HepG2 (cell line): ENCODE measurements around the gene TMEM134. TPM values are rescaled to one million over a fixed set of nuclear protein-coding genes. Genes with fewer than 3 reads are reported as not detected.

Source experiments
- ATAC-seq: fragments of 200-7000 bp; cut with Tn5 transposase; 3 replicates; pipeline ENCODE4 v1.9.1; 2020; ENCODE audit warnings: mild to moderate bottlenecking, moderate library complexity
- BruUV-seq: library from RNA; stranded (reverse); fragments of 400-500 nt; replicated peaks from 2 replicates; lab custom pipeline; 2021; lab: Mats Ljungman, UMichigan
- CTCF ChIA-PET: fragments of 300-600 bp; formaldehyde crosslinking; extraction: SDS; loops from one replicate; lab custom pipeline; 2021; ENCODE audit warnings: low total read pairs, inconsistent platforms, low intra/inter-chr PET ratio; lab: Yijun Ruan, JAX
- POLR2A ChIA-PET: fragments of 350-600 bp; sonication (Branson Sonifier 250); formaldehyde crosslinking; loops from one replicate; lab custom pipeline; 2020; ENCODE audit warnings: antibody characterized with exemption, inconsistent platforms; lab: Yijun Ruan, JAX
- DNase-seq: peaks from one replicate; pipeline ENCODE4 v3.0.0-alpha.2; 2015; ENCODE audit warnings: low spot score
- FAIRE-seq: peaks from 3 replicates; lab custom pipeline; 2011; peaks lifted over from hg19 to GRCh38; lab: Jason Lieb, UNC
- H2AFZ ChIP-seq: one replicate; pipeline ENCODE4 v1.6.1; 2011; ENCODE audit warnings: low read length, inconsistent platforms
- H3K27ac ChIP-seq: fragments of 300-600 bp; 3 replicates; pipeline ENCODE4 v1.8.0; 2011; ENCODE audit warnings: mixed run types, mild to moderate bottlenecking, mixed read lengths, low read length, inconsistent platforms; ENCODE audit not compliant: insufficient read depth; ENCODE audit errors: extremely low read length
- H3K27me3 ChIP-seq, 2 experiments: fragments of 200-600 bp in 1 of 2; 2 replicates in 1 of 2; 3 replicates in 1 of 2; pipeline versions ENCODE4 v1.6.0 to v1.8.0; 2011; ENCODE audit warnings: low read length in 2 of 2, mild to moderate bottlenecking in 2 of 2, moderate library complexity in 2 of 2, inconsistent platforms in 1 of 2; ENCODE audit not compliant: insufficient read depth in 2 of 2, control insufficient read depth in 1 of 2
- H3K36me3 ChIP-seq, 2 experiments: fragments of 200-600 bp in 1 of 2; replicated peaks in 1 of 2; 2 replicates in 1 of 2; 3 replicates in 1 of 2; pipeline versions ENCODE4 v1.5.1 to v1.8.0; 2011; ENCODE audit warnings: low read length in 2 of 2, inconsistent platforms in 1 of 2; ENCODE audit not compliant: insufficient read depth in 2 of 2, control insufficient read depth in 1 of 2
- H3K4me1 ChIP-seq: 2 replicates; pipeline ENCODE4 v1.5.1; 2012; ENCODE audit warnings: low read length, inconsistent platforms; ENCODE audit not compliant: insufficient read depth
- H3K4me2 ChIP-seq: 2 replicates; pipeline ENCODE4 v1.6.0; 2011; ENCODE audit warnings: low read depth, low read length, inconsistent platforms
- H3K4me3 ChIP-seq, 3 experiments: fragments of 200-600 bp in 1 of 3; sonication (generic), shearing (Covaris generic) in 1 of 3; replicated peaks in 1 of 3; 2 replicates each; pipeline ENCODE4 v1.5.1; 2011 to 2016; ENCODE audit warnings: low read length in 3 of 3, inconsistent platforms in 2 of 3, low read depth in 2 of 3, mild to moderate bottlenecking in 2 of 3, control low read depth in 1 of 3, mixed read lengths in 1 of 3; ENCODE audit not compliant: insufficient read depth in 1 of 3
- H3K79me2 ChIP-seq: one replicate; pipeline ENCODE4 v1.6.1; 2011; ENCODE audit warnings: low read length, inconsistent platforms; ENCODE audit not compliant: insufficient read depth
- H3K9ac ChIP-seq: 2 replicates; pipeline ENCODE4 v1.6.0; 2011; ENCODE audit warnings: mild to moderate bottlenecking, low read depth, low read length, inconsistent platforms; ENCODE audit not compliant: insufficient read depth
- H3K9me3 ChIP-seq: 2 replicates; pipeline ENCODE4 v1.5.1; 2012; ENCODE audit warnings: mild to moderate bottlenecking, low read length
- H4K20me1 ChIP-seq: 2 replicates; pipeline ENCODE4 v1.6.0; 2011; ENCODE audit warnings: inconsistent platforms, mild to moderate bottlenecking, low read length, moderate library complexity; ENCODE audit not compliant: insufficient read depth
- ATF4 ChIP-seq, 2 experiments: fragments of 450-650 bp in 1 of 2; sonication (generic) in 1 of 2; formaldehyde crosslinking; IDR thresholded peaks; 2 replicates each; pipeline versions ENCODE4 v1.5.0 to v1.8.0; 2020 to 2022; ENCODE audit warnings: mild to moderate bottlenecking in 1 of 2, missing genetic modification reagents in 1 of 2
- ZMYM3 ChIP-seq: sonication (generic); formaldehyde crosslinking; IDR thresholded peaks from 2 replicates; pipeline ENCODE4 v1.5.1; 2020; ENCODE audit warnings: mild to moderate bottlenecking, missing genetic modification reagents
- ZNF121 ChIP-seq: sonication (generic); formaldehyde crosslinking; IDR thresholded peaks from 2 replicates; pipeline ENCODE4 v1.5.0; 2020; ENCODE audit warnings: mild to moderate bottlenecking, missing genetic modification reagents
- WGBS: methylation state at CpG from one replicate; pipeline ENCODE4 v1.1.6; 2017; ENCODE audit warnings: low lambda C conversion rate; 5-methylcytosine and 5-hydroxymethylcytosine counted together
- in situ Hi-C: cut with HindIII; loops from 2 replicates; pipeline ENCODE4 v1.10.0; 2017; ENCODE audit warnings: low pct_unique_long_range_greater_than_20kb; ENCODE audit not compliant: extremely low pct_ligation_motif_present
- intact Hi-C: fragments of 100-400 bp; cut with micrococcal nuclease; formaldehyde crosslinking; loops from one replicate; pipeline ENCODE4 v1.10.0; 2022; ENCODE audit not compliant: unreplicated experiment
- polyA plus RNA-seq, 8 experiments: library from polyadenylated mRNA; depleted of rRNA in 3 of 8; stranded (reverse) in 7 of 8; unstranded in 1 of 8; fragments of >200 nt; fragmentation: Illumina TruSeq in 4 of 8; extraction: Trizol in 4 of 8; gene quantifications; 2 replicates each; pipeline versions ENCODE4 v1.2.1 to v1.2.3, GENCODE V29; 2011 to 2016; ENCODE audit warnings: low read depth in 4 of 8, missing spikeins in 1 of 8, mixed read lengths in 1 of 8; ENCODE audit not compliant: insufficient read depth in 1 of 8
- total RNA-seq, 5 experiments: library from RNA; depleted of rRNA; stranded (reverse); fragments of >200 nt; fragmentation: Illumina TruSeq; extraction: Trizol; gene quantifications; 2 replicates each; pipeline ENCODE4 v1.2.3, GENCODE V29; 2016; ENCODE audit warnings: low read depth in 1 of 5
- TF ChIP-seq, protein P1 (sequence below): sonication (generic); formaldehyde crosslinking; IDR thresholded peaks from 2 replicates; pipeline ENCODE4 v1.8.0; 2022; ENCODE audit warnings: mild to moderate bottlenecking, missing genetic modification reagents; ENCODE audit not compliant: insufficient replicate concordance
- TF ChIP-seq, protein P2 (sequence below): sonication (generic); formaldehyde crosslinking; IDR thresholded peaks from 2 replicates; pipeline ENCODE4 v1.5.1; 2020; ENCODE audit warnings: mild to moderate bottlenecking, missing genetic modification reagents, moderate library complexity

Gene TMEM134
- total and polyA plus RNA-seq, 2 of the 13 experiments (the other 11 are each of a cell fraction or from before 2014, with no cell fraction given): 6.9 to 26.9 TPM

DNA sequence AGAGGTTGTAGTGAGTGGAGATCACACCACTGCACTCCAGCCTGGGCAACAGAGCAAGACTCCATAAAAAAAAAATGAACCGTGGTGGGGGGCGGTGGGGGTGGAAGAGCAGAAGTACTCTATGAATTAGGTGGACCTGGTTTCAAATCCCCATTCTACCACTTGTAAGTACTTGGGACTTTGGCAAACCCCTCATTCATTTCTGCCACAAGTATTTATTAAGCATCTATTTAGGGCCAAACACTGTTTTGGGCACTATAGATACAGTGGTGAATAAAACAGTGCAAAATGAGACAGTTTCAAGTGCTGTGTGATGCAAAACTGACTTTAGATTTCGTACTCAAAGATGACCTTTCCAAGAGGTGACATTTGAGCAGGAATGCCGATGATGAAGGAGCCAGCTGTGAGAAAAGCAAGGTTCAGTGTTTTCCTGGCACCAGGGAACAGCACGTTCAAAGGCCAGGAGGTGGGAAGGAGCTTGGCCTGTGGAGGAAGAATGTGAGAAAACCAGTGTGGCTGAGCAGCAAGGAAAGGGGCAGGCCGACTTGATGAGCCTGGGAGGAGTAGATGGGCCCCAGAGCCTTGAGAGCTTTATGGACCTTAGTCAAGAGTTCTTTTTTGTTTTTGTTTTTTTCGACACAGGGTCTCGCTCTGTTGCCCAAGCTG, 1.4 kb upstream of the TMEM134 start:
- in situ Hi-C loops: no loop called here
- Histone ChIP-seq H3K9ac (no peak overlapping the region), H3K36me3 (no peaks in the 10 kb centered on the region), H3K79me2 (no peaks in the 10 kb centered on the region), H3K9me3 (no peaks in the 10 kb centered on the region), H3K27me3 (no peaks in the 10 kb centered on the region), H2AFZ (peak overlapping the region; percentile 33), H3K4me2 (peak overlapping the region; percentile 18; the same call in 1 of the 2 replicates), H4K20me1 (no peaks in the 10 kb centered on the region), H3K27ac (no peak overlapping the region), H3K4me3 (no peak overlapping the region), H3K4me1 (peaks cover 71% of the 10 kb centered on the region)
- POLR2A ChIA-PET: interaction anchor here (1.1 to 1.4 kb wide), 2 partner anchors 69 to 117 kb away, joined by 3 to 4 read pairs; partner anchors contain the start of gene POLD4
- CTCF ChIA-PET: no interaction called here
- no peak for ATAC-seq
- DNase-seq: no peak
- intact Hi-C loops: no loop called here
- WGBS: 27% methylated on average over 8 of the region's 8 CpGs
- BruUV-seq: no TSS peak
- TF ChIP-seq ZMYM3: peak; percentile 29; the same call in 1 of the 2 replicates
- TF ChIP-seq, protein P1, sequence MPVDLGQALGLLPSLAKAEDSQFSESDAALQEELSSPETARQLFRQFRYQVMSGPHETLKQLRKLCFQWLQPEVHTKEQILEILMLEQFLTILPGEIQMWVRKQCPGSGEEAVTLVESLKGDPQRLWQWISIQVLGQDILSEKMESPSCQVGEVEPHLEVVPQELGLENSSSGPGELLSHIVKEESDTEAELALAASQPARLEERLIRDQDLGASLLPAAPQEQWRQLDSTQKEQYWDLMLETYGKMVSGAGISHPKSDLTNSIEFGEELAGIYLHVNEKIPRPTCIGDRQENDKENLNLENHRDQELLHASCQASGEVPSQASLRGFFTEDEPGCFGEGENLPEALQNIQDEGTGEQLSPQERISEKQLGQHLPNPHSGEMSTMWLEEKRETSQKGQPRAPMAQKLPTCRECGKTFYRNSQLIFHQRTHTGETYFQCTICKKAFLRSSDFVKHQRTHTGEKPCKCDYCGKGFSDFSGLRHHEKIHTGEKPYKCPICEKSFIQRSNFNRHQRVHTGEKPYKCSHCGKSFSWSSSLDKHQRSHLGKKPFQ (CRISPR knock-in tag): peak; percentile 32
- TF ChIP-seq, protein P2, sequence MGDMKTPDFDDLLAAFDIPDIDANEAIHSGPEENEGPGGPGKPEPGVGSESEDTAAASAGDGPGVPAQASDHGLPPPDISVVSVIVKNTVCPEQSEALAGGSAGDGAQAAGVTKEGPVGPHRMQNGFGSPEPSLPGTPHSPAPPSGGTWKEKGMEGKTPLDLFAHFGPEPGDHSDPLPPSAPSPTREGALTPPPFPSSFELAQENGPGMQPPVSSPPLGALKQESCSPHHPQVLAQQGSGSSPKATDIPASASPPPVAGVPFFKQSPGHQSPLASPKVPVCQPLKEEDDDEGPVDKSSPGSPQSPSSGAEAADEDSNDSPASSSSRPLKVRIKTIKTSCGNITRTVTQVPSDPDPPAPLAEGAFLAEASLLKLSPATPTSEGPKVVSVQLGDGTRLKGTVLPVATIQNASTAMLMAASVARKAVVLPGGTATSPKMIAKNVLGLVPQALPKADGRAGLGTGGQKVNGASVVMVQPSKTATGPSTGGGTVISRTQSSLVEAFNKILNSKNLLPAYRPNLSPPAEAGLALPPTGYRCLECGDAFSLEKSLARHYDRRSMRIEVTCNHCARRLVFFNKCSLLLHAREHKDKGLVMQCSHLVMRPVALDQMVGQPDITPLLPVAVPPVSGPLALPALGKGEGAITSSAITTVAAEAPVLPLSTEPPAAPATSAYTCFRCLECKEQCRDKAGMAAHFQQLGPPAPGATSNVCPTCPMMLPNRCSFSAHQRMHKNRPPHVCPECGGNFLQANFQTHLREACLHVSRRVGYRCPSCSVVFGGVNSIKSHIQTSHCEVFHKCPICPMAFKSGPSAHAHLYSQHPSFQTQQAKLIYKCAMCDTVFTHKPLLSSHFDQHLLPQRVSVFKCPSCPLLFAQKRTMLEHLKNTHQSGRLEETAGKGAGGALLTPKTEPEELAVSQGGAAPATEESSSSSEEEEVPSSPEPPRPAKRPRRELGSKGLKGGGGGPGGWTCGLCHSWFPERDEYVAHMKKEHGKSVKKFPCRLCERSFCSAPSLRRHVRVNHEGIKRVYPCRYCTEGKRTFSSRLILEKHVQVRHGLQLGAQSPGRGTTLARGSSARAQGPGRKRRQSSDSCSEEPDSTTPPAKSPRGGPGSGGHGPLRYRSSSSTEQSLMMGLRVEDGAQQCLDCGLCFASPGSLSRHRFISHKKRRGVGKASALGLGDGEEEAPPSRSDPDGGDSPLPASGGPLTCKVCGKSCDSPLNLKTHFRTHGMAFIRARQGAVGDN: no peak
- TF ChIP-seq ZNF121 (CRISPR knock-in tag): 0 out of 2 replicates have a peak, but pooled peaks have one; percentile 38
- peak in 1 of 2 experiments; percentile 33; a peak in 1 of 4 replicates for TF ChIP-seq ATF4 (CRISPR knock-in tag; IDR thresholded peaks at IDR 0.05)
- TF ChIP-seq, all 625 proteins: peak for 4
- no peak for FAIRE-seq
